ENCODE data around the gene SLC66A2.
"Not testable (repeated sequence)": the region's sequence is repeated elsewhere in the genome, so short reads cannot be mapped to it uniquely, and the experiment has no call there.

The SLC66A2 gene

GRCh38 chr18:79867666-79868065 lies 83.8 kb downstream of the SLC66A2 start:
- DNase-seq (ENCODE audit: low read depth in 2 of 2): no peak

GRCh38 chr18:79866889-79867574 lies 84.4 kb downstream of the SLC66A2 start:
- DNase-seq (ENCODE audit: low read depth in 2 of 2): no peak

- DNase-seq (ENCODE audit: low read depth in 2 of 2): not testable (repeated sequence)
These were observed 85.5 kb downstream of the SLC66A2 start for GRCh38 chr18:79865951-79866350.

- DNase-seq (ENCODE audit: low read depth in 2 of 2): not testable (repeated sequence)
These were observed 86.5 kb downstream of the SLC66A2 start for GRCh38 chr18:79864955-79865354.

GRCh38 chr18:79864006-79864725 lies 87.3 kb downstream of the SLC66A2 start:
- no peak for DNase-seq (ENCODE audit: low read depth in 2 of 2)

- no peak for DNase-seq (ENCODE audit: low read depth in 2 of 2)
These were observed 88.1 kb downstream of the SLC66A2 start for GRCh38 chr18:79863161-79864005.

GRCh38 chr18:79862562-79862961 lies 88.9 kb downstream of the SLC66A2 start:
- no peak for DNase-seq (ENCODE audit: low read depth in 2 of 2)

GRCh38 chr18:79861687-79862086 lies 89.8 kb downstream of the SLC66A2 start:
- DNase-seq (ENCODE audit: low read depth in 2 of 2): no peak

- no peak for DNase-seq (ENCODE audit: low read depth in 2 of 2)
These were observed 92.1 kb downstream of the SLC66A2 start for GRCh38 chr18:79859314-79859713.

GRCh38 chr18:79857082-79857671 lies 94.3 kb downstream of the SLC66A2 start:
- no peak for DNase-seq (ENCODE audit: low read depth in 2 of 2)

GRCh38 chr18:79856119-79857007 lies 95.1 kb downstream of the SLC66A2 start:
- DNase-seq (ENCODE audit: low read depth in 2 of 2): no peak

GRCh38 chr18:79855147-79855933 lies 96.1 kb downstream of the SLC66A2 start:
- DNase-seq (ENCODE audit: low read depth in 2 of 2): no peak

- no peak for DNase-seq (ENCODE audit: low read depth in 2 of 2)
These were observed 97.5 kb downstream of the SLC66A2 start for GRCh38 chr18:79853993-79854364.

- DNase-seq (ENCODE audit: low read depth in 2 of 2): no peak
These were observed 98.0 kb downstream of the SLC66A2 start for GRCh38 chr18:79853303-79853992.

GRCh38 chr18:79852561-79853302 lies 98.7 kb downstream of the SLC66A2 start:
- DNase-seq (ENCODE audit: low read depth in 2 of 2): no peak
